Measurements from ENCODE around the gene TMEM214. TPM values are rescaled to one million over a fixed set of nuclear protein-coding genes. Genes with fewer than 3 reads are reported as not detected.

TMEM214 gene
- total and polyA plus RNA-seq, 2 donors from 2014 or later: 50.5 to 74.8 TPM

- peak overlapping the region in 1 of 3 donors; percentile 13 for H3K9ac ChIP-seq (ENCODE audit: low read length in 3 of 3)
- FAIRE-seq (no peak), DNase-seq (peak in 2 of 5 donors; percentile 23 to 29)
- TF ChIP-seq, protein P1, sequence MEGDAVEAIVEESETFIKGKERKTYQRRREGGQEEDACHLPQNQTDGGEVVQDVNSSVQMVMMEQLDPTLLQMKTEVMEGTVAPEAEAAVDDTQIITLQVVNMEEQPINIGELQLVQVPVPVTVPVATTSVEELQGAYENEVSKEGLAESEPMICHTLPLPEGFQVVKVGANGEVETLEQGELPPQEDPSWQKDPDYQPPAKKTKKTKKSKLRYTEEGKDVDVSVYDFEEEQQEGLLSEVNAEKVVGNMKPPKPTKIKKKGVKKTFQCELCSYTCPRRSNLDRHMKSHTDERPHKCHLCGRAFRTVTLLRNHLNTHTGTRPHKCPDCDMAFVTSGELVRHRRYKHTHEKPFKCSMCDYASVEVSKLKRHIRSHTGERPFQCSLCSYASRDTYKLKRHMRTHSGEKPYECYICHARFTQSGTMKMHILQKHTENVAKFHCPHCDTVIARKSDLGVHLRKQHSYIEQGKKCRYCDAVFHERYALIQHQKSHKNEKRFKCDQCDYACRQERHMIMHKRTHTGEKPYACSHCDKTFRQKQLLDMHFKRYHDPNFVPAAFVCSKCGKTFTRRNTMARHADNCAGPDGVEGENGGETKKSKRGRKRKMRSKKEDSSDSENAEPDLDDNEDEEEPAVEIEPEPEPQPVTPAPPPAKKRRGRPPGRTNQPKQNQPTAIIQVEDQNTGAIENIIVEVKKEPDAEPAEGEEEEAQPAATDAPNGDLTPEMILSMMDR (IDR thresholded peaks at IDR 0.05; ENCODE audit: borderline replicate concordance, extremely low read depth, insufficient read depth): no peak
- no peaks in the 10 kb centered on the region for H3K9me3 ChIP-seq (ENCODE audit: control insufficient read depth in 2 of 3, insufficient read depth in 1 of 3, low read length in 3 of 3)
- no peaks in the 10 kb centered on the region for H3K27me3 ChIP-seq (ENCODE audit: control insufficient read depth, insufficient read depth, low read length)
- peak overlapping the region; percentile 18 to 92 (median 55) for H3K4me3 ChIP-seq (ENCODE audit: low read length in 3 of 3)
- no peaks in the 10 kb centered on the region for H3K36me3 ChIP-seq (ENCODE audit: control insufficient read depth in 2 of 3, insufficient read depth in 3 of 3, low read length in 3 of 3)
- intact Hi-C loops (cut with DNase I): no loop called here
- H3K27ac ChIP-seq (ENCODE audit: low read depth in 2 of 2, low read length in 2 of 2): no peak overlapping the region
- H3K4me1 ChIP-seq (ENCODE audit: control insufficient read depth in 2 of 3, insufficient read depth in 2 of 3, low read depth in 1 of 3, low read length in 3 of 3): peaks cover 0 to 14% (median 5%) of the 10 kb centered on the region in 3 donors
Observed at GRCh38 chr2:27087823-27088410, 55.2 kb downstream of the TMEM214 start.

DNA sequence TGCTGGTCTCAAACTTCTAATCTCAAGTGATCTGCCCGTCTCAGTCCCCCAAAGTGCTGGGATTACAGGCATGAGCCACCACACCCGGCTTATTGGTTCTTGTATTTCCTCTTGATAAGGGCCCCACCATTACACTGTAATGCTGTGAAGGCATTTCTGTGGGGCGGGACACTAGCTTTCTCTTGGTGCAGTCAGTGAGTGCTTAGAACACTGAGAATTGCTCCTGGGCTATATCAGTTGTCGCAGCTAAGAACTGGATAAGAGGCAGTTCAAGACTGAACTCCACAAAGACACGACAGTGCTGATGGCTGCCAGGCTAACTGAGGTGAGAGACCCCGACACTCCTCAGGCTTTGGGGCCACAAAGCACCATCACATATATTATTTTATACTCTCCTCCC is 55.9 kb downstream of the TMEM214 start:
- intact Hi-C loops (cut with DNase I): no loop called here

GRCh38 chr2:27089111-27089954 is 56.6 kb downstream of the TMEM214 start:
- H3K4me1 ChIP-seq (ENCODE audit: control insufficient read depth in 2 of 3, insufficient read depth in 2 of 3, low read depth in 1 of 3, low read length in 3 of 3): peaks cover 0 to 18% (median 11%) of the 10 kb centered on the region in 3 donors
- TF ChIP-seq, protein P1 (IDR thresholded peaks at IDR 0.05; ENCODE audit: borderline replicate concordance, extremely low read depth, insufficient read depth): no peak
- H3K27ac ChIP-seq (ENCODE audit: low read depth in 2 of 2, low read length in 2 of 2): peak overlapping the region; percentile 42 to 44
- H3K4me3 ChIP-seq (ENCODE audit: low read length in 3 of 3): peak overlapping the region in 2 of 3 donors; percentile 55 to 92
- no peaks in the 10 kb centered on the region for H3K9me3 ChIP-seq (ENCODE audit: control insufficient read depth in 2 of 3, insufficient read depth in 1 of 3, low read length in 3 of 3)
- H3K27me3 ChIP-seq (ENCODE audit: control insufficient read depth, insufficient read depth, low read length): no peaks in the 10 kb centered on the region
- peak in 1 of 5 donors; percentile 61 for DNase-seq
- no peaks in the 10 kb centered on the region for H3K36me3 ChIP-seq (ENCODE audit: control insufficient read depth in 2 of 3, insufficient read depth in 3 of 3, low read length in 3 of 3)
- no peak for FAIRE-seq
- peak overlapping the region in 1 of 3 donors; percentile 42 for H3K9ac ChIP-seq (ENCODE audit: low read length in 3 of 3)
- intact Hi-C loops (cut with DNase I): no loop called here

More for the DNA sequence above, 55.9 kb downstream of the TMEM214 start:
- TF ChIP-seq, protein P1 (IDR thresholded peaks at IDR 0.05; ENCODE audit: borderline replicate concordance, extremely low read depth, insufficient read depth): no peak
- Histone ChIP-seq H3K27me3 (ENCODE audit: control insufficient read depth, insufficient read depth, low read length) (no peaks in the 10 kb centered on the region), H3K4me3 (ENCODE audit: low read length in 3 of 3) (peak overlapping the region in 2 of 3 donors; percentile 55 to 92), H3K9me3 (ENCODE audit: control insufficient read depth in 2 of 3, insufficient read depth in 1 of 3, low read length in 3 of 3) (no peaks in the 10 kb centered on the region), H3K27ac (ENCODE audit: low read depth in 2 of 2, low read length in 2 of 2) (peak overlapping the region in 1 of 2 donors; percentile 42), H3K36me3 (ENCODE audit: control insufficient read depth in 2 of 3, insufficient read depth in 3 of 3, low read length in 3 of 3) (no peaks in the 10 kb centered on the region), H3K4me1 (ENCODE audit: control insufficient read depth in 2 of 3, insufficient read depth in 2 of 3, low read depth in 1 of 3, low read length in 3 of 3) (peaks cover 0 to 16% (median 10%) of the 10 kb centered on the region in 3 donors), H3K9ac (ENCODE audit: low read length in 3 of 3) (peak overlapping the region in 1 of 3 donors; percentile 42)
- FAIRE-seq (no peak), DNase-seq (no peak)

Other genes with a start within 250 kb of the TMEM214 start
- gene CENPA, start 246.9 kb upstream of the TMEM214 start, total RNA-seq: 0.63 TPM
- gene CENPA, start 246.9 kb upstream of the TMEM214 start, polyA plus RNA-seq (ENCODE audit: insufficient read depth, low read depth, low replicate concordance): not detected
- not detected for gene DPYSL5, start 184.8 kb upstream of the TMEM214 start, total RNA-seq
- gene DPYSL5, start 184.8 kb upstream of the TMEM214 start, polyA plus RNA-seq (ENCODE audit: insufficient read depth, low read depth, low replicate concordance): not detected
- gene MAPRE3, start 62.3 kb upstream of the TMEM214 start, total RNA-seq: 17.9 TPM
- gene MAPRE3, start 62.3 kb upstream of the TMEM214 start, polyA plus RNA-seq (ENCODE audit: insufficient read depth, low read depth, low replicate concordance): 49.6 TPM
- 36.5 TPM for gene AGBL5, start 18.7 kb downstream of the TMEM214 start, total RNA-seq
- gene AGBL5, start 18.7 kb downstream of the TMEM214 start, polyA plus RNA-seq (ENCODE audit: insufficient read depth, low read depth, low replicate concordance): 33.4 TPM
- gene OST4, start 38.7 kb downstream of the TMEM214 start, total RNA-seq: 260 TPM
- 718 TPM for gene OST4, start 38.7 kb downstream of the TMEM214 start, polyA plus RNA-seq (ENCODE audit: insufficient read depth, low read depth, low replicate concordance)
- gene EMILIN1, start 45.6 kb downstream of the TMEM214 start, total RNA-seq: 75.2 TPM
- 32.1 TPM for gene EMILIN1, start 45.6 kb downstream of the TMEM214 start, polyA plus RNA-seq (ENCODE audit: insufficient read depth, low read depth, low replicate concordance)
- gene KHK, start 53.8 kb downstream of the TMEM214 start, total RNA-seq: 18.7 TPM
- 538 TPM for gene KHK, start 53.8 kb downstream of the TMEM214 start, polyA plus RNA-seq (ENCODE audit: insufficient read depth, low read depth, low replicate concordance)
- gene CGREF1, start 86.2 kb downstream of the TMEM214 start, total RNA-seq: 3.7 TPM
- 3.8 TPM for gene CGREF1, start 86.2 kb downstream of the TMEM214 start, polyA plus RNA-seq (ENCODE audit: insufficient read depth, low read depth, low replicate concordance)
- gene ABHD1, start 90.8 kb downstream of the TMEM214 start, total RNA-seq: 0.69 TPM
- 2.9 TPM for gene ABHD1, start 90.8 kb downstream of the TMEM214 start, polyA plus RNA-seq (ENCODE audit: insufficient read depth, low read depth, low replicate concordance)
- 46.1 TPM for gene PREB, start 101.7 kb downstream of the TMEM214 start, total RNA-seq
- gene PREB, start 101.7 kb downstream of the TMEM214 start, polyA plus RNA-seq (ENCODE audit: insufficient read depth, low read depth, low replicate concordance): 66.7 TPM
- not detected for gene PRR30, start 106.4 kb downstream of the TMEM214 start, total RNA-seq
- not detected for gene PRR30, start 106.4 kb downstream of the TMEM214 start, polyA plus RNA-seq (ENCODE audit: insufficient read depth, low read depth, low replicate concordance)
- gene TCF23, start 116.0 kb downstream of the TMEM214 start, total RNA-seq: 0.38 TPM
- not detected for gene TCF23, start 116.0 kb downstream of the TMEM214 start, polyA plus RNA-seq (ENCODE audit: insufficient read depth, low read depth, low replicate concordance)
- 119 TPM for gene ATRAID, start 179.1 kb downstream of the TMEM214 start, total RNA-seq
- 279 TPM for gene ATRAID, start 179.1 kb downstream of the TMEM214 start, polyA plus RNA-seq (ENCODE audit: insufficient read depth, low read depth, low replicate concordance)
- gene SLC5A6, start 179.3 kb downstream of the TMEM214 start, total RNA-seq: 27.8 TPM
- gene SLC5A6, start 179.3 kb downstream of the TMEM214 start, polyA plus RNA-seq (ENCODE audit: insufficient read depth, low read depth, low replicate concordance): 10.8 TPM
- gene CAD, start 184.4 kb downstream of the TMEM214 start, total RNA-seq: 43.4 TPM
- gene CAD, start 184.4 kb downstream of the TMEM214 start, polyA plus RNA-seq (ENCODE audit: insufficient read depth, low read depth, low replicate concordance): 8.8 TPM
- 0.31 TPM for gene SLC30A3, start 230.1 kb downstream of the TMEM214 start, total RNA-seq
- gene SLC30A3, start 230.1 kb downstream of the TMEM214 start, polyA plus RNA-seq (ENCODE audit: insufficient read depth, low read depth, low replicate concordance): not detected
- not detected for gene DNAJC5G, start 242.5 kb downstream of the TMEM214 start, total RNA-seq
- gene DNAJC5G, start 242.5 kb downstream of the TMEM214 start, polyA plus RNA-seq (ENCODE audit: insufficient read depth, low read depth, low replicate concordance): not detected
- gene TRIM54, start 249.5 kb downstream of the TMEM214 start, total RNA-seq: 0.31 TPM
- gene TRIM54, start 249.5 kb downstream of the TMEM214 start, polyA plus RNA-seq (ENCODE audit: insufficient read depth, low read depth, low replicate concordance): 2.1 TPM